ENCODE results near the gene APBA2.

Gene APBA2

DNA sequence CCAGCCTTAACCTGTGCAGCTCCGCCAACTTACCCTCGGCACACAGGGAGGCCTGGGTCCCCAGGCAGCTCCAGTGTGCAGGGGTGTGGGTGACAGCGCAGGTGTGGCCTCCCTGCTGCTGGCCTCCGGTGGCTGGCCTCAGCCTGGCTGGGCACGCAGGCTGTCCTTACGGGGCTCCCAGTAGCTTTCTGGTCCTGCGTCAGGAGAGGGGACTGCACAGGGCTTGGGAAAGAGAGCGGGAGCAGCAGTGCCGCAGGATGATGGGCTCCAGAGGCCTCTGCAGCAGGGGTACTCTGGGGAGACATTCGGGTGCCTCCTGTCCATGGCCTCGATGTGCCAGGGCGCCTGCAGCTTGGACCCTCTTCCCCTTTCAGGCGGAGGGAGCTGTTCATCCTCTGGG lies 9.4 kb downstream of the APBA2 start:
- DNase-seq (ENCODE audit: low read depth in 3 of 3, low spot score in 1 of 3) = no peak

DNA sequence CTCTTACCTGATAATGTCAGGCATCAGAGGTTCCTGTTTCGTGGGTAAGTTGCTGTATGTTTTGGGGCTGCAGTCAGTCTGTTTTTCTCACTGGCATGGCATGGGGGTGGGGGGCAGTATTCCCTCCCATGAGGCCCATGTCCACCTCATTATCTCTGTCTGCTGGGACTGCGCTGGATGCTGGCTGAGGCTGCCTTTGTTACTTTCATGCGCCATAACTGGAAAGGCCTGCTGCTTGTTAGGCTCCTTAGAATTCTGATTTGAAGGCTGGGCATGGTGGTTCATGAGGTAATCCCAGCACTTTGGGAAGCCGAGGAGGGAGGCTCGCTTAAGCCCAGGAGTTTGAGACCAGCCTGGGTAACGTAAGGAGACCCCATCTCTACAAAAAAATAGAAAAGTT lies 9.8 kb downstream of the APBA2 start:
- DNase-seq (ENCODE audit: low read depth in 3 of 3, low spot score in 1 of 3) = no peak

DNA sequence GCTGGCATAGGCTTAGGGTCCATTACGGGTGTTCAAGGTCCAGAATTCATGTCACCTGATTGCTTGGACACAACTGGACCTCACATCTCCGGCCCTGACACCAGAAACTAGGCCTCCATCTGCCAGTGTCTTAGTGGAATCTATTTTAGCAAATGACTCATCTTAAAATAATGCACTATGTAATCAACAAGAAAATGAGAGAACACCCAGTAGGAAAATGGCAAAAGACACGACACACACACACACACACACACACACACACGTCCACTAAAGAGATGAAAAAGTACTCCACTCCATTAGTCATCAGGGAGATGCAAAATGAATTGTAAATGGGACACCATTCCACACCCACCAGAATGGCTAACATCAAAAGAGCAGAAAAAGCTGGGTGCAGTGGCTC lies 11.2 kb downstream of the APBA2 start:
- DNase-seq (ENCODE audit: low read depth in 3 of 3, low spot score in 1 of 3) = no peak

DNA sequence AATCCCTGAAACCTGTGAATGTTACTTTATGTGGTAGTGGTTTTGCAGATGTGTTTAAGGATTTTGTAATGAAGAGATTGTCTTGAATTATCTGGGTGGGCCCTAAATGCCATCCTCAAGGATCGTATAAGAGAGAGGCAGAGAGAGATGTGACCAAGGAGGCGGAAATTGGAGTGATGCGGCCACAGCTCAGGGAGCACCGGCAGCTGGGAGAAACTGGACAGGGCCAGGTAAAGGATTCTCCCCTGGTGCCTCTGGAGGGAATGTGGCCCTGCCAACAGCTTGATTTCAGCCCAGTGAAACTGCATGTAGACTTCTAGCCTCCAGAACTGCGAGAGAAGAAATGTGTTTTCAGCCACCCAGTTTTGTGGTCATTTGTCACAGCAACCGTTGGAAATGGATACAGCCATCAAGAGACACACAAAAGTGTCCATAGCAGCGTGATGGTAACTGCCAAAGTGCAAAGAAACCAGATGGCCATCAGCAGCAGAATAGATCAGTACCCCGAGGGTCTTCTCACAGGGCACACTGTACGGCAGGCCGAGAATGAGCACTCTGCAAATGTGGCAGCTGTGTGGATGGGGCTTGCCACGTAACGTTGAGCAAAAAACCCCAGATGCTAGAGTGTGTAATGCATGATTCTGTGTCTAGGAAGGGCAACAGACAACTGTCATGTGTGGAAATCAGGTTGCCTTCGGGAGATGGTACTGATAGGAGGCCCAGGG lies 12.2 kb downstream of the APBA2 start:
- no peak for DNase-seq (ENCODE audit: low read depth in 3 of 3, low spot score in 1 of 3)

DNA sequence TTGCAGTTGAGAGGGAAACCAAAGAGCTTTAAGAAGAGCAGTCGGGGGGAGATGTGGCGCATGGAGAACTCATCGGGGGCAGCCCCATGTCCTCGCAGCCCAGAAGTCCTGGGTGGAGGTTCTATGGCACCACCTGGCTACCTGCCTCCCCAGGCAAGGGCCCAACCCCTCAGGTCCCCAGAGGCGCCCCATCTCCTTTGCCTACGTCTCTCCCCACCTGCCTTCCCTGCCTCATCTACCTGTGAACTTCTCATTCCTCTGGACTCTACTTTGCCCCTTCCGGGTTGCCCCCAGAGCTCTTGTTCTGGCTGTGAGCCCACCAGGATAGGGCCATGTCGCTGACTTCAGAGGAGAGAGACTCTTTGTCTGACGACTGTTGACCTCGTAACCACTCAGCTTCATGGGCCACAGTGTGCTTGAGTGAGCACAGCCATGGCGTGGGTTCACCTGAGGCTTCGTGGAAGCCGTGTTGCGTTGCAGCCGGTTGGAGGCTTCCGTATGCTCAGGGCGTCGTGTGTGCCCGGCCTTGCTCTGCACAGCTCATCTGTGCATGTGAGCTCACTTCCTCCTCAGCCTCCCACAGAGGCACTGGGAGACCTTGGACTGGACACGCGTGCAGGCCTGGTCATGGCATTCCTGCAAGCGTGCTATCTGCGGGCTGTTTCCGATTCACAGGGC lies 13.4 kb downstream of the APBA2 start:
- DNase-seq (ENCODE audit: low read depth in 3 of 3, low spot score in 1 of 3) = no peak

DNA sequence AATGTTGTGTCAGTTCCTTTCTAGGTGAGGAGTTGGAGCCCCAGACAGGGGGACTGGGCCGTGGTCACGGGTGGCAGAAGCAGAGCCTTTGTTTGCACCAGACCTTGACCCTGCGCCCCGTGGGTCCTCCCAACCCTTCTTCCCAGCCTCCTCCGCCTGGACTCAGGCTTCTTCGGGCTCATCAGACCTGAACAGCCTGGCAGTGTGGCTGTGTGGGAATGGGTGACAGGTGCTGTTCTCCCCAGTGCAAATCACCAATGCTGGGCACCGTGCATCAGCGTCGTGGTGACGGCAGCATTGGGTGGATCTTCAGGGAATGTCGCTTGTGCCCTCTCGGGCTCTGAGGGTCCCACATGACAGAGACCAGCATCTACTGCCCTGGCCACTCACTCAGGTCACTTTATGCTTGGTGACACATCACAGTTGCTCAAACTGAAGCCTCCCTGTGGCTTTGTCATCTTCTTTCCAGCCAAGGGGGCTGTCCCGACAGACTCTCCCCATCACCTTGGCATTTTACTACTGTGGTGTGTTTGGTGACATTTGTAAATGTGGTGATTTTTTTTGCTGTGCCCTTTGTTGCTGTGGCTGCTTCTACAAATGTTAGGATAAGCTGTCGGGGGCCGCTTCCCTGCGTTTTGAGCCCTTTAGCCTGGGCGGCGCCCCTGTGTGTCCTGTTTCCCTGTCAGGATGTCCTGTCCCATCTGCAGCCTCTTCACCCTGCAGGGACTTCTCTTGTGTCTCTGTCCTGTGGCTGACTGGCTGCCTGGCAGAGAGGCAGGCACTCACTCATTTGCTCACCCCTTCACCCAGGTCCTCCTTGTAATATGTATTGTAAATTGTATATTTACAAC lies 14.5 kb downstream of the APBA2 start:
- DNase-seq (ENCODE audit: low read depth in 3 of 3, low spot score in 1 of 3) = no peak

DNA sequence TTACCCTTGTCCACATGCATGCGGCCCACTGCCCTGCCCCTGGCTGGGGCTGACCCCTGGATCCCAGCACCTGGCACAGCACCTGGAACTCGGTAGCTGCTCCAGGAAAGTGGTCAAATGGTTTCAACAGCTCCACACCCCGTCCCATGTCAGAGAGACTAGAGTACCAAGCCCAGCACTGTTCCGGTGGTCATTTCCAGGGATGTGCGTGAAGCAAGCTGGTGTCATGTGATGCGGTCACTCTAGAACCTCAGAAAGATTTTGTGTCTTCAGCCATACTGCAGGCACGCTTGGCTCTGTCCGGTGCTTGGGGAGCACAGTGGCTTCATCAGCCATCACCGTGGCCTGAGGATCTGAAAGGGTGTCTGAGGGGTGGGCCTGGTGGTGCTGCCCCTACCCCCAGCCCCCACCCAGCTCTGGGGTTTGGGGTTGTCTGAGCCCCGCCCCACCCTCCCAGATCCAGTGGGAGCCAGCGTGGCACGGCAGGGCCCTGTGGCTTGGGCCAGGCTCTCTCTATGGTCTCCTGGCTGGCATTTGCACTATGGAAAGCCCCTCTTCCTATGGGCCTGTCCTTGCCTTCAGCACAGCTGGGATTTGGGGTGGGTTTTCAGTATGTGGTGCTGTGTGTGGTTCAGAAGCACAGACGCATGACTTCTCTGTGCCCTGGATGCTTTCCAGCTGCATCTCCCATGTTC lies 15.3 kb downstream of the APBA2 start:
- DNase-seq (ENCODE audit: low read depth in 3 of 3, low spot score in 1 of 3) = no peak

DNA sequence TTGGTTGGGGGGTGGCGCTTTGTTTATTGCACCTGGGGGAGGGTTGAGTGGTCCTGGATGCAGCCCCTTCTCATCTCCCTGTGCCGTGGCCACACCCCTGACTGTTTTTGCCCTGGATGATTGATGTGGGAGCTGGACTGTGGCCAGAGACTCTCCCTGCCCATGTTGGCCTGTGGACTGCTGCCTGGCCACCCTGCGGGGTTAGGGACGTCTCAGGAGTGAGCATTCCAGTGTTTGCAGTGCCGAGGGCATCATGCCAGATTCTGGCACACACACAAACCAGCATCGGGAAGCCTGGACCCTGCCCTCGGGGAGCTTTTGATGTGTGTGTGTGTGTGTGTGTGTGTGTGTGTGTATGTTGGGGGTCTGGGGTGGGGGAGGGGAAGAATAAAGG lies 15.8 kb downstream of the APBA2 start:
- DNase-seq (ENCODE audit: low read depth in 3 of 3, low spot score in 1 of 3) = no peak

DNA sequence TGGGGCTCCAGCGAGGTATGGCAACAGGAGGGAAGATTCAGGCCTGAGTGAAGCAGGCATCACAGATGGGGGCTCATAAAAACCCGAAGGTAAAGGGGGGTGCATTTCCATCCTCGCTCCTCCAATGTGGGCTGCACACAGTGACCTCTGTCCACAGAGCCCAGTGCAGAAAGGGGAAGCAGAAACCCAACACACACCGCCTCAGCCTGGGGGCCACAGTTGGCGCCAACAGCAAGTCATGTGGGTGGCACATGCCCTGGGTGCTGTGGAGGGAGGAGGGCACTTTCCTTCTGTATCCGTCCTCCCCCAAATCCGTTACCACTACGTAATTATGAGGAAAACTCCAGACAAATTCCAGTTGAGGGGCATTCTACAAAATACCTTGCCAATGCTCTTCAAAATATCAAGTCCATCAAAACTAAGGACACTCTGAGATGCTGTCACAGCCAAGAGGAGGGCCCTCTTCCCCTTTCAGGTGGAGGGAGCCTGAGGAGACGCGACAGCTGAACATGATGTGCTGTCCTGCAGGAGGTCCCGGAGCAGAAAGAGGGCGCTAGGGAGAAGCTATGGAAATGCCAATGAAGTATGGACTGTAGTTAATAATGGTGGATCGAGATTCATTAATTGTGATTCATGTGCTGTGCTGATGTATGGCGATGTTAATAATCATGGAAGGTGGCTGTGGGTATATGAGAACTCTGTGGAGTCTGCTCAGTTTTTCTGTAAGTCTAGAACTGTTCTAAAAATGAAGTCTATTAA lies 16.4 kb downstream of the APBA2 start:
- no peak for DNase-seq (ENCODE audit: low read depth in 3 of 3, low spot score in 1 of 3)

DNA sequence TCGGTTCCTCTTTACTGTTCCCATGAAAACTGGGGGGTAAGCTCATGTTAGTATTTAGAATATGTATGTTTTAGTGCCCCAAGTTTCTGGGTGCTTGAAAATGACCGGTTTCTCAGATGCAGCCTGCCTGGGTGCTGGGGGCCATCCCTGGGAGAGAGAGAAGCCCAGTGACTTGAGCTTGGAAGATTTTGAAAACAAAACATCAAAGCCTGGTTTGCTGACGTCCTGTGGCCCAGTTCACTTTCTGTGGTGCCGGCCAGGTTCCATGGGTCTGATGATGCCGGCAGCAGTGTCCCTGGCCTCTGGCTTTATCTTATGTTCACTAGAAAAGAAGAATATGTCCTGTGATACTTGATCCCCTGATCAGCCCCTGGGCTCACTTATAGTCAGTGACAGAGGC lies 17.1 kb downstream of the APBA2 start:
- DNase-seq (ENCODE audit: low read depth in 3 of 3, low spot score in 1 of 3) = no peak

DNA sequence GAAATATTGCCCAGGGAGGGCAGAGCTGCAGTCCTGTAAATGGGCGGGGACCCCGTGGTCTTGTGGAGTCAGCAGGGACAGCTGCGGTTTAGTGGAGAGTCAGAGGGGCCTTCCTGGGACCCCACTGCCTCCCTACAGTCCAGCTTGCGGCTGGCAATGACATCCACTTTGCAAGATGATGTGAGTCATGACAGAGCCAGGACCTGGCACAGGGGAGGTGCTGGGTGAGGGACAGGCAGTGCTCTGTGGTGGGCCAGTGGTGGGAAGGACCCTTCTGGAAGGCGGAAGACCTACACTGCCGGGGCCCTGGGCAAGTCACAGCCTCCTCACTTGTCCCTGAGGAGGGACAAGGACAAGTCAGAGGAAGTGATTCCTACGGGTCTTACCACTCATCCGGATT lies 17.8 kb downstream of the APBA2 start:
- no peak for DNase-seq (ENCODE audit: low read depth in 3 of 3, low spot score in 1 of 3)

DNA sequence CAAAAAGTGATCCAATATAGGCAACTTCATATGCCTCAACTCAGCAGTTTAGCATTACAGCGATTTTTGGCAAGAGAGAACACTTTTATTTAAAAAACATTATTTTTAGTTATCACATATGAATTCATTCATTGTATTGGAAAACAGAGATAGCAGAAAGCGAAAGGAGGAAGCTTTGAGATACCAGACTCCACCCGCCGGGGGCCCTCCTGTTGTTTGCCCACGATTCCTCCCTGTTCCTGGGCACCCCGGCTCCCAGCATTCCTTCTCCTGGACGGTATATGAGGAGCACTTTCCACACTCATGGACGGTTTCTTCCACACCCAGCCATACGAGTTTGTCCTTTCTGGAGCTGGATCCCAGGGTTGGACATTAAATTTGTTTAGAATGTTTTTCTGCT lies 18.2 kb downstream of the APBA2 start:
- DNase-seq (ENCODE audit: low read depth in 3 of 3, low spot score in 1 of 3) = no peak

DNA sequence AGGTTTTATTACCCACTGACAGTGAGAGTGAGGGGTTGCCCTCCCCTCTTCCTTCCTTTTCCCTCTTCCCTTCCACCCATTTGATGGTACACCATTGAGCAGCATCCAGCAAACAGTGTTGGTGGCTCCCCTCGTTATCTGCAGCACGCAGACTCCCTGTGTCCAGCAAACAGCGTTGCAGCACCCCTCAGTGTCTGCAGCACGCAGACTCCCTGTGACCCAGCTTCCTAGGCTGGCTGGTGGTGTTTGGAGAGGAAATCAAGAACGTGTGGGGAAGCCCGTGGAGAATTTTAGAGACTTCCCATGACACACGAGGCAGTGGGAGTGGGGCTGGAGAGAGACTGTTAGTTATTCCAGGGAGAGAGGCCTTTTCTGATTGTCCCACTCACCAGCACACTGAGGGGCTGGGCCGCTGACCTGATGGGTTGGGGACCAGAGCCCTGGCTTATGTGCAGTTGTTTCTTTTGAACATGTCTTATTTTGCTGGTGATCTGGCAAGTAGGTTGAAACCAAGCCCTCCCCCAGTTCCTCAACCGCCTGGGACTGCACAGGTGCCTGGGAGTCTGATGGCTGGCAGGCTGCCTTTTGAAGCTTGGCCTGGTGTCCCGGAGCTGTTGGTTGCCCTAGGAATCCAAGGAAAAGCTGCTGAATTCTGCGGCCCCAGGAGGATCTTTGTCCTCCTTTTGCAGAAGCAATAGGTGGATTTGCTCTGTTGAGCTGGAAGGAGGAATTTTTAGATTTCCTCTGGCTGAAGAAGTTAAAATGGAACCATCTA lies 19.0 kb downstream of the APBA2 start:
- no peak for DNase-seq (ENCODE audit: low read depth in 3 of 3, low spot score in 1 of 3)

DNA sequence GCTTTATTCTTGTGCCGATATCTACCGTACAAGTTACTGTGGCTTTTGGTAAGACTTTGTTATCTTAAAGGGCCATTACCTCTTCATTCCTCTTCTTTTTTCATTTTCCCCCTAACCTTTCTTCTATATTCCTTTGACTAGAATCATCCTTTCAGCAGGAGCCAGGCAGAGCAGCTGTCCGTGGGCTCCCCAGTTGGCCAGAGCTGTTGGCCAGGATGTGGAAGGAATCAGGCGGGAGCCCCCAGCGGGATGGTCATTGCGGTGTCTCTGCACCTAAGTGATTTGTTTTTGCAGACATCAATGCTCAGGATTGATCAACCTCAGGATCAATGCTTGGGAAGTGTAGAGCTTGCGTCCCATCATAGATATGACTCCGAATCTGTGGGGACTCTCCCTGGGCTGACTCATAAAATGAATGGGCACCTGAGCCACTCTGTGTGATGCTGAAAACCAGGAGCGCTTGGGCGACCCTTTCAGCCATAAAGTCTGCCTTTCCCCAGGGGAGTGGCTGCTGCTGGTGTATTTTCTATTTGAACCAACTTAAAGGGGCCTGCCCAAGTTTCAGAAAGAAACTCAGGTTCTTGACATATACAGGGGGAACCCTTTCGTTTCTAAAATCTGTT lies 21.7 kb downstream of the APBA2 start:
- no peak for DNase-seq (ENCODE audit: low read depth in 3 of 3, low spot score in 1 of 3)

DNA sequence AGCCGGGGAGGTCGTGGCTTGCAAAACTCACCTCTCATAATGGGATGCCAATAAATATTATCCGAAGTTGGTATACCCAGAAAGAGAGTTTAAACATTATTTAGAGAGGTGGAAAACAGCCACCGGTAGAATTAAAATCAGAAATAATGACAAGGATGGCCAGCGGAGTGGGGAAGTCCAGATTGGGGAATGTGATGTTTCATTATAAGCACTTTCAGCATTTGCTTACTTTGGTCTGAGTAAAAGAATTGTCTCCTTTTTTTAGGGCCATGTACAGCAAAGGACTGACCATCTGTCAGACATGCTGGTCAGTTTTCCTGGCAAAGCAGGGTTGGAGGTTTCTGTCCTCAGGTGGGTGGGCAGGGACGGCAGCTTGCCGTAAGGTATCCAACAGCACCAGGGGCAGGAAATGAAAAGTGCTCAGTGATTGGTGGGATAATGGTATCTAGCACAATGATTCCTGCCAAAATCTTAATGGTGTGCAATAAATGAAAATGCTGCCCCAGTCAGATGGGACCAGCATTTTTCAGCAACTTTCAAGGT lies 24.3 kb downstream of the APBA2 start:
- no peak for DNase-seq (ENCODE audit: low read depth in 3 of 3, low spot score in 1 of 3)

DNA sequence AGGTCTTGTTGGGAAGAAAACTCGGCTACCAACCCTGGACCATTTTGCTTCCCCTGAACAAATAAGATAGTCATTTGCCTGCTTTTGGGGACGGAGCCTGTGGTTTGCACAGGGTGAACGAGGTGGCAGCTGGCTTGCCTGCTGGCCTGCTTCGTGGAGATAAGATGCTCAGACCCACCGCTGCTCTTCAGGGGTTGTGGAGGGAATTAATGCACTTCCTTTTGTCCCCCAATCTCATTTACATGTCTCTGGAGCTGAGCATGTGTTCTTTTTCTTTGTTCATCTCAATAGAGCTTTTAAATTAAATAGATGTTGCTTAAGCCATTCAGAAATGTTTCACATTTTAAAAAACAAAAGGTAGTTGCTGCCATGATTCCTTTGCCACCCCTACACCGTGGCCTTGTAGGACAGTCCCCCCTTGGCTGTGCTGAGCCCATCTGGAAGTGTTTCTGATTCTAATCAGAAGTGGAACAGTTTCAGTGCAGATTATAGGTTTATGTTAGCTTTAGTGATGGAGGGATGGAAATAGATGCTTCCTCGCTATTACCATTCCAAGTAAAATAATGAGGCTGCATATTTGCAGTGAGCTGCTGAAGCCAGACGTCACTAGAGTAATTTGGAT lies 25.6 kb downstream of the APBA2 start:
- DNase-seq (ENCODE audit: low read depth in 3 of 3, low spot score in 1 of 3) = no peak

DNA sequence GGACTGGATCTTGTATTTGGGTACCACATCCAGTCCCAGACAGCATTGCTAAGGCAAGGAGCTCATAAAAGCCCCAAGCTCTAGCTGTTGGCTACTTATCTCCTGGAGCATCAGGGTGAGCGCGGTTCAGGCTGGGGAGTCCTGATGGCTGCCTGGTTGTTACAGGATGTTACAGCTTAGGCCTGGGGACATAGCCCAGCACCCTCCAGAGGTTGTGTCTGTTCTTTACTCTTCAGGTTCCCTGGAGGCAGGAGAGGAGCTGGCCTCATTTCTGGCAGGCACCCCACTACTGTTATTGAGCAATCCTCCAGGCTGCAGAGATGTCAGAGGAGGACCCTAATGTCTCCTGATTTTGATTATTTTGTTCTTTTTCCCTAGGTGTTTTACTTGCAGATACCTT lies 26.6 kb downstream of the APBA2 start:
- no peak for DNase-seq (ENCODE audit: low read depth in 3 of 3, low spot score in 1 of 3)

DNA sequence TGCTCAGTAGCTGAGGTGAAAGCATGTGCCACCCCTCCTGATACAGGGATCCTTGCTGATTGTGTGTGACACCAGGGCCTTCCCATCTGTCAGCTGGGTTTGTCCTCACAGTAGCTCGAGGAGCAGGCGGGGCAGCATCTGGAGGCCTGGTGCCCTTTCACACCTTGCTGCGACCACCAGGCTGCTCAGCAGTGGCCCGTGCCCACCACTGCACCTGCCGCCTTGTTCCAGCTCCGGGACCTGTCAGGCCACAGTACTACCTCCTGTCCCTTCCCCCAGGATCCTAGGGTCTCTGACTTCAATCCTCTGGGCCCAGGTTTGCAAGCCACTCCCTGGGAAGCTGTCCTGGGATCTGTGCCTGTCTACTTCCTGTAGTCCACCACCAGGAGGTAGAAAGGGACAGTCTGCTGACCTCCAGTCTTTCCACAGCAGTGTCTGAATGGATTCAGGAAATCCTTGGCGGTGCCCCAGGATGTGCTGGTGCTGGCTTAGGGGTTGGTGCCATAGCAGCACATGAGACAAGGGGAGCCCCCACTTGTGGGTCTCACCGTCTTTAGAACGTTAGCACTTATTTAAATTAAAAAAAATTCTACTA lies 27.5 kb downstream of the APBA2 start:
- no peak for DNase-seq (ENCODE audit: low read depth in 3 of 3, low spot score in 1 of 3)

DNA sequence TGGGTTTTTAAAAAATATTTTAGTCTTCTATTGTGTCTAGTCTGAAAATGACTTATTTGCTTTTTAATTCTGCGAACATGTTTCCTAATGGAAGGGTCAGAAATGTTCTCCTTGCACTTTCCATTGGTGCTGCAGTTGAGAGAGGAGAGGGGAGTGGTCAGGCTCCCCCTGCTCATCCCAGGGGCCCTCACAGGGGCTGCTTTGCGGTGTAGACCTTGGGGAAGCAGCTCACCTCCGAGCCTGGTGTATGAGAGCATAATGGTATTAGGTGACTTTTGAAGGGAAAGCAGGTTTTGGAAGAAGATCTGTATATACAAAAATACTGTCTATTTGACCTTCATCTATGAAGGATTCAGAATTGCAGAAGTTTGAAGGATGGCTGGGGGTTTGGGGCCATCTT lies 28.3 kb downstream of the APBA2 start:
- DNase-seq (ENCODE audit: low read depth in 3 of 3, low spot score in 1 of 3) = no peak

Data from stimulated activated CD4-positive, alpha-beta T cell treated with anti-CD3 and anti-CD28 coated beads, TNF-alpha, amount 100 ng/mL, for 1 hour (primary cell).